Fibroblast of villous mesenchyme (primary cell): Measurements from ENCODE around the gene C8G. TPM values are rescaled to one million over a fixed set of nuclear protein-coding genes. Genes with fewer than 3 reads are reported as not detected.

Experiments used
- DNase-seq: peaks from one replicate; pipeline ENCODE4 v3.0.0-alpha.2; 2010; ENCODE audit warnings: low read depth
- H3K4me3 ChIP-seq: 2 replicates; pipeline ENCODE4 v1.5.1; 2011; ENCODE audit warnings: low read depth, mild to moderate bottlenecking, low read length
- total RNA-seq: library from RNA; depleted of rRNA; stranded (reverse); fragments of >200 nt; gene quantifications from 2 replicates; pipeline ENCODE4 v1.2.3, GENCODE V29; 2012
- TF ChIP-seq, protein P1 (sequence below): IDR thresholded peaks from 2 replicates; pipeline ENCODE4 v1.5.1; 2012; ENCODE audit warnings: low read depth, mild to moderate bottlenecking, low read length; ENCODE audit not compliant: insufficient read depth

C8G gene
- total RNA-seq, 1 donor: 0.86 TPM

DNA sequence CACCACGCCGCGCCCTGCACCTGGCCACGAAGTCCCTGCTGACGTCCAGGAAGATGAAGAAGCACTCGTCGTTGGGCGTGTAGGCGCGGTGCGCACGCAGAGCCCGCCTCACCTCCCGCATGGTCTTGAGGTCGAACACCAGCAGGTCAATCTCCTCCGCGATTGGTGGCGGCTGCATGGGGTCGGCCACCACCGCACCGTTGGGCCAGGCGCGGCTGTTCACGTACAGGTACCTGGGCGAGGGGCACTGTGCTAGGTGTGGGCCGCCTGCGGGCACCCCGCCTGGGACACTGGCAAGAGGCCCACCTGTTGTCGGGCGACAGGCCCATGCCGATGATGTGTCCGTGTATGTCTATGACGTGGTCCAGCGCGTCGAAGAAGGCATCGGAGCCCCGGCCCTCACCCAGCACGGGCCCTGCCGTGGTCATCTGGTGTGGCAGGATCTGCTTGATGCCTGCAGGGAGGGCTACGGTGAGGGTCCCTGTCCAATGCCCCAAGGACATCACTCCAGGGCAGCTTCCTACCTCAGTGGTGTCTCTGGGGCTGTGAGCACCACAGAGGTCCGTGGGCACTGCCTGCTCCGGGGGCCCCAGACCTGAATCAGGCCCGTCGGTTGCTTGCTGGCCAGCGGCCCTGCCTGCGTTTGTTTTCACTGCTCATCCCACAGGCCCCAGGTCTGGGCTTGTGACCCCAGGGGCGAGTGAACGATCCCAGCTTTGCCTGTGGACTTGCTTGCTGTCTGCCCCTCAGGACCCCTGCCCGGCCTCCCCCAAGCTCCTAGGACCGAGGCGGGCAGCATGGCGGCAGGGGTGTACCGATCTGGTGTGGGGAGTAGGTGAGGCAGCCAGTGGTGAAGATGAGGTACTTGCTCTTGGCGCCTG lies 3.6 kb upstream of the C8G start:
- TF ChIP-seq, protein P1, sequence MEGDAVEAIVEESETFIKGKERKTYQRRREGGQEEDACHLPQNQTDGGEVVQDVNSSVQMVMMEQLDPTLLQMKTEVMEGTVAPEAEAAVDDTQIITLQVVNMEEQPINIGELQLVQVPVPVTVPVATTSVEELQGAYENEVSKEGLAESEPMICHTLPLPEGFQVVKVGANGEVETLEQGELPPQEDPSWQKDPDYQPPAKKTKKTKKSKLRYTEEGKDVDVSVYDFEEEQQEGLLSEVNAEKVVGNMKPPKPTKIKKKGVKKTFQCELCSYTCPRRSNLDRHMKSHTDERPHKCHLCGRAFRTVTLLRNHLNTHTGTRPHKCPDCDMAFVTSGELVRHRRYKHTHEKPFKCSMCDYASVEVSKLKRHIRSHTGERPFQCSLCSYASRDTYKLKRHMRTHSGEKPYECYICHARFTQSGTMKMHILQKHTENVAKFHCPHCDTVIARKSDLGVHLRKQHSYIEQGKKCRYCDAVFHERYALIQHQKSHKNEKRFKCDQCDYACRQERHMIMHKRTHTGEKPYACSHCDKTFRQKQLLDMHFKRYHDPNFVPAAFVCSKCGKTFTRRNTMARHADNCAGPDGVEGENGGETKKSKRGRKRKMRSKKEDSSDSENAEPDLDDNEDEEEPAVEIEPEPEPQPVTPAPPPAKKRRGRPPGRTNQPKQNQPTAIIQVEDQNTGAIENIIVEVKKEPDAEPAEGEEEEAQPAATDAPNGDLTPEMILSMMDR: no peak
- no peak overlapping the region for H3K4me3 ChIP-seq
- no peak for DNase-seq

DNA sequence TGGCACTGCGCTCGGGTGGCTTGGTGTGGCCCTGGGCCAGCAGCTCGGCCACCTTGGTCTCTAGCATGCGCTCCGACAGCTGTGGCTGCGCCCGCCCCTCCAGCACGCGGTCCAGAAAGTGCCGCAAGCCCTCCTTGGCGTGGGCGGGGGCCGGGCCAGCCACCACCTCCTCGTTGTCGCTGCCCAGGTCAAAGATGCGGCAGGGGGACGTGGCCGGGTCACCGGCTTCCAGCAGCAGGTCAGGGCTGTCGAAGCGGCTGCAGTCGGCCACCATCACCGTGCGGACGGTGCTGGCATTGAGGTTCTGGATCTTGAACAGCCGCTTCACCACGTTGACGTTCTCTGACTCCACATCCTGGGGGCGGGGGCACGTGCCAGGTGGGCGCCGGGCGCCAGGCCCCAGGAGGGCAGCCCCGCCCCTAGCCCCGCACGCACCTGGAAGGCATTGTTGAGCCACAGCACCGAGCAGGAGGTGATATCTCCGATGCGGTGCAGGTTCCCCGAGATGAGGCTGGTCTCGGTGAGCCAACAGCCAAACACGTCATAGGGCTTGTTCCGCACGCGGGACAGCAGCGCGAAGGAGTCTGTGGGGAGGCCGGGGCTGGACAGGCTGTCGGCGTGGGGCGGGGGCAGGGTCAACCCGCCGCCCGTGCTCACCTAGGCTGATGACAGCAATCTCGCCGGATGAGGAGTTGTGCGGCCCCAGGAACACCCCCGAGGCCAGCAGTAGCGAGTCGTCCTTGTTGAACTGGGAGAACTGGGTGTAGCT lies 2.7 kb upstream of the C8G start:
- TF ChIP-seq, protein P1: no peak
- no peak for DNase-seq
- no peak overlapping the region for H3K4me3 ChIP-seq

DNA sequence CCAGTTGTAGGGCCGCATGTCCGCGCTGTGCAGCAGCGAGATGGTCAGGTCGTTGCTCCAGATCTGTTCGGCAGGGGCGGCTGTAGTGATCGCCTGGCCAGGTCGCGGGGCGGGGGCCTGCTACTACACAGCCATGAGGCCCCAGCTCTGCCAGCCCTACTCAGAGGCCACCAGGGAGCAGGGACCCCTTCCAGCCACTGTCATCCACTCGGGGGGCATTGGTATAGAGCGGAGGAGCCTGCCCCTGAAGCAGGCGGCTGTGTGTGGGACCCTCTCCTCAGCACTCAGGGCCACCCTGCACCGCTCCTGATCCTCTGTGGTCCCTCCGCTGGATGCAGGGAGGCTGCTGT lies 2.2 kb upstream of the C8G start:
- TF ChIP-seq, protein P1: no peak
- peak overlapping the region; percentile 84 for H3K4me3 ChIP-seq
- DNase-seq: no peak

DNA sequence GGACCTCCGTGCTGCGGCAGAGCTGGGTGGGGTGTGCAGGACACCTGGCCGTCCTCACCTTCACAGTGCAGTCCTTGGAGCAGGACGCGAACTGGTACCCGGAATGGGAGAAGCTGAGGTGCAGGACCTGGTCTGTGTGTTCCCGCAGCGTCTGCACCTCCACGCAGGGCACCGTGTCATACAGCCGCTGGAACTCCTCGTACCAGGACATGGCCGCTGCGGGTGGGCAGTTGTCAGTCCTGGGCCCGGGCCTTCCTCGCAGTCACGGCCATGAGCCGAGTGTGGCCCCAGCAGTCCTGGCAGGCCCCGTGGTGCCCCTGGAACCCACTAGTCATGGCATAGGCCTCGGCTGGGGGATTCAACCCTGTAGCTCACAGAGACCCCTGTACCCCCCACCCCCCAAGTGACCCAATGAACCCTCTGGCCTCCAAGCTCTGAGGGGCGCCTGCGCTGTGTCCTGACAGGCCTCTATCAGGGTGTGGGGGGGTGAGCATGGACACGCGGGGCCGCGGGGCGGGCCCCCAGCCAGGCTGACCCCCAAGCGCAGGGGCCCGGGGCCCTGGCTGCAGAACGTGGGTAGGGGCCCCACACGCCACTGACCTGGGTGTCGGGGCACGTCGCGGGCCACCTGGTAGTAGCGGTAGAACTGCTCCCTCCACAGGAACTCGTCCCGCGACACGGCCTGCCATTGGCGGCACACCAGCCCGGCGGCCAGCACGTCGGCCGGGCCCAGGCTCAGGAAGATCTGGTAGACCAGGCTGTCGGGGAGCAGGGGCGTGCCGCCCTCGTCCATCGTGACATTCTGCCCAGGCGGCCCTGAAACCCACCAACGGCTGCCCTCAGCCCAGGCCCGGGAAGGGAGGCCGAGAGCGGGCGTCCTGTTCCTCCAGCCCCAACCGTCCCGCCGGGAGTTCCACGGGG lies 1.5 kb upstream of the C8G start:
- peak; percentile 32 for DNase-seq
- peak overlapping the region; percentile 84 for H3K4me3 ChIP-seq
- TF ChIP-seq, protein P1: no peak

DNA sequence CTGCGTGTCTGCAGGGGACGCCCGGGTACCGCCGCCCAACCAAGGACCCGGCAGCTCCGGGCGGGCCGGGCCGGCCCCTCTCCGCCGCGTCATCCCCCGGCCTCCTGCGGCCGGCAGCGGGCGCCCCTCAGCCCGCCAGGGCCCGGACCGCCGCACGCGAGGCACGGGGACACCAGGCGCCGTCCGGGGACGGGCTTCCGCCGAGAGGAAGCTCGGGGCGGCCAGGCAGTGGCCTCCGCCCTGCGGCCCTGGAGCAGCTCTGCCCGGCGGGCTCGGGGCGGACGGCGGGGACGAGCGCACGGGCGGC lies 878 bp upstream of the C8G start:
- H3K4me3 ChIP-seq: peak overlapping the region; percentile 84
- TF ChIP-seq, protein P1: no peak
- DNase-seq: peak; percentile 65

DNA sequence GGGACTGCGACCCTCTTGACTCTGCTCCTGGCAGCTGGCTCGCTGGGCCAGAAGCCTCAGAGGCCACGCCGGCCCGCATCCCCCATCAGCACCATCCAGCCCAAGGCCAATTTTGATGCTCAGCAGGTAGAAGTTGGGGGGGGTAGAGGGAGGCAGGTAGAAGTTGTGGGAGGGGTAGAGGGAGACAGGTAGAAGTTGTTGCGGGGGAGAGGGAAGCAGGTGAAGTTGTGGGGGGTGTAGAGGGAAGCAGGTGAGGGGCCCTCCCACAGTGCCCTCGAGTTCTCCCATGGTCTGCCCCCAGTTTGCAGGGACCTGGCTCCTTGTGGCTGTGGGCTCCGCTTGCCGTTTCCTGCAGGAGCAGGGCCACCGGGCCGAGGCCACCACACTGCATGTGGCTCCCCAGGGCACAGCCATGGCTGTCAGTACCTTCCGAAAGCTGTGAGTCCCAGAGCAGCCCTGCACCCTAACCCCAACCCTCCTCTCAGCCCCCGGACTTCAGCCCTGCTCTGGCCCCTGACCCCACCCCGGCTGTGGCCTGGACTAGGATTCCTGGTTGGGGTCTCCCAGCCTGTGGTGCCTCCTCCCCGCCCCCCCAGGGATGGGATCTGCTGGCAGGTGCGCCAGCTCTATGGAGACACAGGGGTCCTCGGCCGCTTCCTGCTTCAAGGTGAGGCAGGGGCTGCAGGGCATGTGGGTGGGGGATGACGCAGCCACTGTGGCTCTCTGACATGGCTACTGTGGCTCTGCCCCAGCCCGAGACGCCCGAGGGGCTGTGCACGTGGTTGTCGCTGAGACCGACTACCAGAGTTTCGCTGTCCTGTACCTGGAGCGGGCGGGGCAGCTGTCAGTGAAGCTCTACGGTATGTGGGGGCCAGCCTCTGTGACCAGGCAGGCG lies 537 bp downstream of the C8G start:
- TF ChIP-seq, protein P1: no peak
- H3K4me3 ChIP-seq: no peak overlapping the region
- DNase-seq: no peak
